ENCODE results near the gene CDH23.

CDH23 gene

DNA sequence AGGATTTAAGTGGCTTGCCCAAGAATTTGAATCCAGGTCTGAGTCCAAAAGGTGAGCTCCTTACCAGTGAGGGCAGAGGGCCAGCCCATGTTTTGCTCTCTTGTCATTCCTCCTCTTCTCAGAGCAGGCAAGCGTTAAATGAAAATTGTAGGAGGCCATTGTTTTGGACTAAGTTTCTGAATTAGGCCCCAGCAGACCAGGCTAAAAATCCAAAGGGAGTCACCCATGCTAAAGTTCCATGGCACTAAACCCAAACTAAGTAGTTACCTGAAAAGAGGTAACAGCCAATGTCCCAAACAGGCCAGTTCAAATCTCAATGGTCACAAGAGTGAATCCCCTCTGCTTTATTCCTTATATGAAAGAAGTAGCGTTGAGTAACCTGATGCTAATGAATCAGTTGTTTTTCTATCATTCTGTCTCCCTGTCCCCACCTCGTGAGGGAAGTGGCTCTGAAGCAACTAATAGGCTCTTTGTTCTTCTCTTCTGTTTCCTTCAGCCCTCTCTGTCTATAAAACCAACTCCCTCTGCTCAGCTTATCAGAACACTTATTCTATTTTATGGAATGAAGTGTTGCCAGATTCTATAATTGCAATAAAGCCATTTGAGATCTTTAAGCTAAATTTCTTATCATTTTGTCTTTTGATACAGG is 17.5 kb upstream of the CDH23 start:
- H3K9me3 Mint-ChIP-seq: no peaks in the 10 kb centered on the region
- no peak overlapping the region for H3K27ac Mint-ChIP-seq
- H3K36me3 Mint-ChIP-seq (ENCODE audit: low read depth): no peaks in the 10 kb centered on the region
- H3K4me1 Mint-ChIP-seq (ENCODE audit: low read depth): peaks cover 8% of the 10 kb centered on the region
- no peak overlapping the region for H3K4me3 Mint-ChIP-seq
- H3K27me3 Mint-ChIP-seq (ENCODE audit: low read depth): no peaks in the 10 kb centered on the region

DNA sequence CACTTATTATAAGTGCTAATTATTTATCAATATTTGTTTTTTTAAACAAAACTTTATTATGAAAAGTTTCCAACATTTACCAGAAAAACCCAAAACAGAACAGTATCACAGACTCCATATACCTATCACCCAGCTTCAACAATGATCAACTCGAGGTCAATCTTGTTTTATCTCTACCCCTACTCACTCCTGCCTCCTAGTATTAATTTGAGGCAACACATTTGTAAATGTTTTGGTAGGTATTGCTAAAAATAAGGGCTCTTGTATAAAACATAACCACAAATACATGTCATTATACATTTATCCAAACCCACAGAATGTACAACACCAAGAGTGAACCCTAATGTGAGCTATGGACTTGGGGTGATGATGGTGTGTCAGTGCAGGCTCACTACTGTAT is 15.9 kb upstream of the CDH23 start:
- H3K27ac Mint-ChIP-seq: no peak overlapping the region

DNA sequence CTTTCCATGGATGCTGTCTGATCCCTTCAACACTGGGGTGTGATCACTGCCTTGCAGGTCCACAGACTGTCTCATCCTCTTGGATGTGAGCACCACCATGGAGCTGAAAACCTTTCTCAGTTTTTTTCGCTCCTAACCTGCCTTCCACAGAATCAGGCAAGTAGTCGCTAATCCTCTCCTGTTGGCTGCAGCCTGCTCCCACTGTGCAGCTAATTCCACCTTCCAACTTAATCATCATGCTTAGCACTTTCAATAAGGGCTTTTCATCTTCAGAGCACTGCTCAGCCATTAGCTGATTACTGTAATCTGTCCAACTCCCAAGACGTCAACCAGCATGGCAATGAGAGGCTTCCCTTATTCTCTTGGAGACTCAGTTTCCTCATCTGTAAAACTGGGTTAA is 15.1 kb upstream of the CDH23 start:
- no peaks in the 10 kb centered on the region for H3K36me3 Mint-ChIP-seq (ENCODE audit: low read depth)
- H3K4me1 Mint-ChIP-seq (ENCODE audit: low read depth): peaks cover 5% of the 10 kb centered on the region
- no peak overlapping the region for H3K4me3 Mint-ChIP-seq
- no peak overlapping the region for H3K27ac Mint-ChIP-seq
- H3K9me3 Mint-ChIP-seq: no peaks in the 10 kb centered on the region
- peaks cover 2% of the 10 kb centered on the region for H3K27me3 Mint-ChIP-seq (ENCODE audit: low read depth)

More for the DNA sequence above, 15.9 kb upstream of the CDH23 start:
- H3K36me3 Mint-ChIP-seq (ENCODE audit: low read depth): no peaks in the 10 kb centered on the region
- no peak overlapping the region for H3K4me3 Mint-ChIP-seq
- peaks cover 8% of the 10 kb centered on the region for H3K4me1 Mint-ChIP-seq (ENCODE audit: low read depth)
- no peaks in the 10 kb centered on the region for H3K9me3 Mint-ChIP-seq
- H3K27me3 Mint-ChIP-seq (ENCODE audit: low read depth): no peaks in the 10 kb centered on the region

DNA sequence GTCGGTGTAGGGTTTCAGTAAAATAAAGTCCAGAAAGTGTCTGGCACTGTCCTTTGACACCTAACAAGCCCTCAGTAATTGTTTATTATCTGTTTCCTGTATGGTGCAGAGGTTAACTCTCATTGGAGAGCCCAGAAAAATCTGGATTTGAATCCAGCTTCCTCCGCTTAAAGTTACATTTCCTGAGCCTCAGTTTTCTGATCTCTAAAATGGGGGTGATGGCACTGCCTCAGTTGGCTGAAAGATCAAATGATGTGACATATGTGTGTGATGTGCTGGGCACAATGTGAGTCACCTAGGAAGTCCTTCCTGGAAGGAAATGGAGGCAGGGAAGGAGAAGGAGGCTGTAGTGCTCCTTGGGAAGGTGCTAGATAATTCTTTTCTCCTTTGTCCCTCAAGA is 14.7 kb upstream of the CDH23 start:
- no peak overlapping the region for H3K4me3 Mint-ChIP-seq
- H3K27me3 Mint-ChIP-seq (ENCODE audit: low read depth): peaks cover 4% of the 10 kb centered on the region
- no peaks in the 10 kb centered on the region for H3K9me3 Mint-ChIP-seq
- no peaks in the 10 kb centered on the region for H3K36me3 Mint-ChIP-seq (ENCODE audit: low read depth)
- H3K4me1 Mint-ChIP-seq (ENCODE audit: low read depth): peaks cover 5% of the 10 kb centered on the region
- H3K27ac Mint-ChIP-seq: no peak overlapping the region

DNA sequence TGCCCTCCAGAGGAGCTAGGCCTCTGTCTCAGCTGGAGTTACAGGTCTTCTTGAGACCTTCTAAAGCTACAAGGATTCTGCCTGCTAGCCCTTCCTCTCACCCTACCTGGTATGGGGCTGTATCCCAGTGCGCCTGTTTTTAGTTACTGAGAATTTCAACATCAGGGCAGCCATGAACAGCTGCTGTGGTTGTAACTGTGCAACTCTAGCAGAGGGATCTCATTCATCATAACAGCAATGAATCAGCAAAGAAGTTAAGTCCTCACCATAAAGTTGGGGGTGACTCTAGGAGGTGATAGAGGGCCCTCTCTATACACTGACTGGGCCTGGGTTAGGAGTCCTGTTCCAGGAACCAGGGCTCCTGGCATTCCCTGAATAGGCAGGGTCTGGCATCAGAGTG is 14.0 kb upstream of the CDH23 start:
- Mint-ChIP-seq H3K36me3 (ENCODE audit: low read depth) (no peaks in the 10 kb centered on the region), H3K27ac (no peak overlapping the region), H3K4me1 (ENCODE audit: low read depth) (peaks cover 1% of the 10 kb centered on the region), H3K27me3 (ENCODE audit: low read depth) (peaks cover 4% of the 10 kb centered on the region), H3K4me3 (no peak overlapping the region), H3K9me3 (no peaks in the 10 kb centered on the region)

DNA sequence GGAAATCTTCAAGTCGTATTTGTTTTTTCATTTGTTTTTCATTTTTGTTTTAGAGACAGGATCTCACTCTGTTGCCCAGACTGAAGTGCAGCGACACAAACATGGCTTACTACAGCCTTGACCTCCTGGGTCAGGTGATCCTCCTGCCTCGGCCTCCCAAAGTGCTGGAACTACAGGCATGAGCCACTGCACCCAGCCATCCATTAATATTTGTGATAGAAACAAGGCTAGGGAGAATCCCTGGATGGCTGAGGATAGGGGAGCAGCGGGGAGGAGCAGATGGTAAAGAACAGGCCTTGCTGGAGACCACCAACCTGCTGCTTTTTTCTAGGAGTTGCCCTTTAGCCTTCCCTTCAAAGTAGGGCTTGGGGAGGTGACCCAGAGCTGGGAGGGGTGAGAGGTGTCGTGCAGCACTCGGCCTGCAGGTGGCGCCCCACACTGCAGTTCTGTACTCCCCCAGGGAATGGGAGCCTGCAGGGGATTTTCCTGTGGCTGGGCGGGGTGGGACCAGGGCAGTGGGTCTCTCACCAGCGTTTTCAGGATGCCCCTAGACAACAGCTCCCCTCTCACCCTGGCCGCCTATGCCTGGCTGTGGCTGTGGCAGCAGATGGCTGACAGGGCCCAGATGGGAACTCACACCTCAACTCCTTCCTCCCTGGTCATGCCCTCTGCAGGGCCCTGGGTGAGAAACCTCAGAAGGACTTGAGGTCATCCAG is 12.6 kb upstream of the CDH23 start:
- no peak overlapping the region for H3K27ac Mint-ChIP-seq
- no peaks in the 10 kb centered on the region for H3K4me1 Mint-ChIP-seq (ENCODE audit: low read depth)
- no peaks in the 10 kb centered on the region for H3K36me3 Mint-ChIP-seq (ENCODE audit: low read depth)
- peaks cover 11% of the 10 kb centered on the region for H3K27me3 Mint-ChIP-seq (ENCODE audit: low read depth)
- H3K4me3 Mint-ChIP-seq: no peak overlapping the region
- no peaks in the 10 kb centered on the region for H3K9me3 Mint-ChIP-seq

DNA sequence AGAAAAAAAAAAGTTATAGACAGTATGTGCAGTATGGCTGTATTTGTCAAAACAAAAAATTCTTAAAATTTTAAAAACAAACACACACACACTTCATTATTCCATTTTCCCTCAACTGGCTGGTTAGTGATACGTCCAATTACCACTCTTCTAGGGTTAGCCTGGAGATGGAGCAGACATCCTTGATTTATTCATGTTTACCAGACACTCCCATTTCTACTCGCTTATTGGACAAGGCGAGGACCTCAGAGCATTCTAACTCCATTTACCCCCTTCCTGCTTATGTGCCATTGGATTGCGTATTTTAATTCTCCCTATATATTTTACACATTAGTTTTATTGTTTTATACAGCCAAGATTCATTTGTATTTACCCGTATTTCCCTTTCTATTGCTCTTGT is 8.5 kb upstream of the CDH23 start:
- no peaks in the 10 kb centered on the region for H3K4me1 Mint-ChIP-seq (ENCODE audit: low read depth)
- H3K4me3 Mint-ChIP-seq: no peak overlapping the region
- peaks cover 29% of the 10 kb centered on the region for H3K27me3 Mint-ChIP-seq (ENCODE audit: low read depth)
- H3K9me3 Mint-ChIP-seq: no peaks in the 10 kb centered on the region
- H3K36me3 Mint-ChIP-seq (ENCODE audit: low read depth): no peaks in the 10 kb centered on the region
- no peak overlapping the region for H3K27ac Mint-ChIP-seq

DNA sequence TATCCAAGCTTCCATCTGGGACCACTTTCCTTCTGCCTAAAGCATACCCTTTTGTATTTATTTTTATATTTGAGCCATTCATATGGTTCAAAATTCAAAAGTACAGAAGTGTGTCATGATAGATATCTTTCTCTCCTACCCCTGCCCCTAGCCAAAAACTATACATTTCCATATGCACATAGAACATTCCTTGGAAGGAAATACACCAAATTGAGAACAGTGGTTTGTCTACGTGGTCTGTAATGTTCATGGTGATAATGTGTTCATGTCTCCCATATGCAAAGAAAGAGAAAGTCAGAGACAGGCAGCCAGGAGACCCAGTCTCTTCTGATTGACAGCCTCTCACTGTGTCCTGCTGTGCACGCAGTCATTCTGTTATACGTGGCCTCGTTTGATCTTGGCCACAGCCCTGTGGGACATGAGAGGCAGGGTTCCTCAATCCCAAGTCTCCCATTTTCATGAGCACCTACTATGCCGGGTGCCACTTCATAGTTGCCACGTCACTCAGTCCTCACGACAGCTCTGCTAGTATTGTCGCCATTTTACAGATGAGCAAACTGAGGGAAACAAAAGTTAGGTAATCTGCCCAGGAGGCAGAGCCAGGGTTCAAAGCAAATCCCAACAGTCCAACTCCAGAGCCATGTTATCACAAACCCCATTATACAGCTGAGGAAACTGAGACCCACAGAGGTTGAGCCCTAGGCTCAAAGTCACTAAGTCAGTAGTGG is 8.0 kb upstream of the CDH23 start:
- no peaks in the 10 kb centered on the region for H3K36me3 Mint-ChIP-seq (ENCODE audit: low read depth)
- H3K27ac Mint-ChIP-seq: no peak overlapping the region
- no peak overlapping the region for H3K4me3 Mint-ChIP-seq
- H3K4me1 Mint-ChIP-seq (ENCODE audit: low read depth): no peaks in the 10 kb centered on the region
- H3K9me3 Mint-ChIP-seq: no peaks in the 10 kb centered on the region
- peaks cover 34% of the 10 kb centered on the region for H3K27me3 Mint-ChIP-seq (ENCODE audit: low read depth)

DNA sequence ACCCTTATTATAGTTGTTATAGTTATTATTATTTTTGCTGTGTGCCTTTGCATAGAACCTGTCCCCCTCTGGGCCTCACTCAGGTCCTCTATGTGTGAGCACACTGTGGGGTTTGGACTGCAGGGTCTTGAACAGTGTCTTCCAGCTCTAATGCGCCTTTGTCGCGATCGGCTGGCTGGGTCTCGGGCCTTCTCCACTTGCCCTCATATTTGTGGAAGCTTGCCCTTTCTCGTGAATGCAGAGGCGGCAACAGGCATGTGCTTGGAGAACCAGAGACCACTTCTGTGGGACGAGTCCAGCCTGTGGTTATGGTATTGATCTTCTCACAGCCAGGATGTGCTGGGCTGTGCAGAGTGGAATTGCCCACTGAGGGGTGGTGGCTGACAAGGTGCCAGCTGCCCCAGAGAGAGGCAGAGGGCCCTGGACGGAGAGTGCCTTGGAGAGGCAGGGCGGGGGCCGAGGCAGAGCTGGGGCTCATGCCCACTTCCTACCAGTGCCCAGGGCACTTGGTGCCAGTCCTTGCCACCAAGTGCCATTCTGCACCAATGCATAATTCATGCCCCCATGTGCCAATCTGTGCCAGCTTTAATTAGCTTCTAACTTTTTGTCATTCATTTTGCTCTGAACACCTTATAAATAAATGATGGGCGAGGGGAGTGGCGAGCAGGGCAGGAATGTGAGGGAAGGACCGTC is 6.8 kb upstream of the CDH23 start:
- H3K27ac Mint-ChIP-seq: no peak overlapping the region
- no peaks in the 10 kb centered on the region for H3K36me3 Mint-ChIP-seq (ENCODE audit: low read depth)
- no peak overlapping the region for H3K4me3 Mint-ChIP-seq
- peaks cover 46% of the 10 kb centered on the region for H3K27me3 Mint-ChIP-seq (ENCODE audit: low read depth)
- H3K9me3 Mint-ChIP-seq: no peaks in the 10 kb centered on the region
- no peaks in the 10 kb centered on the region for H3K4me1 Mint-ChIP-seq (ENCODE audit: low read depth)

DNA sequence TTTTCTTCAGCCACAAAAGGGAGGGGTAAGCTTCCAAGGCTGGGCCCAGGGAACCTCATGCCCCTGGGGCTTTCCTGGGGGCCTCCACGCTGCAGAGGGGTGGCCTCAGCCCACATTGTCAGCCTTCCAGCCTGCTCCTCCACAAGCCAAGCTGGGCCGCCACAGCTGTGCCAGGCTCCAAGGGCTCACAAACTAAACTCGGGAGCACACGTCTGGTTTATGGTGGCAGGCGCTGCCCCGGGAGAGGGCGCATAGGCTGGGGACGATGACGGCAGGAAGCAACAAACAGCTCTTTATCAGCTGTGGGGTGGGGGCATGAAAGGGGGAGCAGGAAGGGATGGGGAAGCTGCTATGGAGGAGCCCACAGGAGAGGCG is 6.3 kb upstream of the CDH23 start:
- peaks cover 51% of the 10 kb centered on the region for H3K27me3 Mint-ChIP-seq (ENCODE audit: low read depth)
- no peak overlapping the region for H3K27ac Mint-ChIP-seq
- H3K4me3 Mint-ChIP-seq: no peak overlapping the region
- no peaks in the 10 kb centered on the region for H3K36me3 Mint-ChIP-seq (ENCODE audit: low read depth)
- H3K9me3 Mint-ChIP-seq: no peaks in the 10 kb centered on the region
- H3K4me1 Mint-ChIP-seq (ENCODE audit: low read depth): no peaks in the 10 kb centered on the region

DNA sequence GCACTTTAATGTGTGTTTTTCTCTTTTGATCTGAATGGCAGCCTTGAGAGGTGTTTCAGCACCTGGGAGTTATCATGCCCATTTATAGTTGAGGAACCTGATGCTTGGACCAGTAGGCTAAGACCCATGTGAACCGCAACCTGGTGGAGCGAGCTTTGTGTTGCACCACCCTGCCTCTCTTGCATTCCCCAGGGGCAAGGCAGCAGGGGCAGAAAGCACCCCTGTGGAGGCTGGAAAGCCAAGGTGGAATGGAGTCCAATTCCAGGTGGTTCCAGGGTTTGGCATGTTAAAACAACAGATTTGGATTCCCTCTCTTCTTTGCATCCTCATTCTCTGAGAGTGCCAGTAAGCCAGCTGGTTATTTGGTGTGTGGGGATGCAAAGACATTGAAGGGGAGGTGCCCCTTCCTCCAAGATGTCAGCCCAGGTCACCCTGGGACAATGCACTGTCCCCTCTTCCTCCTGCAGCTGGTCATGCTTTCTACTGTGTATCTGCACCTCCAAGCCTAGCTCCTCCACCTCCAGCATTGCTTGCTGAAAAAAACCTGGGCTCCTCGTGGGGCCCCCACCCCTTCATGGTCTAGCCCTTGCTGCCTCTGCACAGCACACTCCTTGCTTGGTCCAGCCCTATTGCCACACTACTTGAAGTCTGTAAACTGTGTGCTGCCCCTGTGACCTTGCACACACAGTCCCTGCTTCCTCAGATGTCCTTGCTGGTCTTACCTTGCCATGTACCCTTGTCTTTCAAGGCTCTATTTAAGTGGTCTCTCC is 5.6 kb upstream of the CDH23 start:
- no peaks in the 10 kb centered on the region for H3K9me3 Mint-ChIP-seq
- no peaks in the 10 kb centered on the region for H3K36me3 Mint-ChIP-seq (ENCODE audit: low read depth)
- H3K4me3 Mint-ChIP-seq: no peak overlapping the region
- no peaks in the 10 kb centered on the region for H3K4me1 Mint-ChIP-seq (ENCODE audit: low read depth)
- H3K27ac Mint-ChIP-seq: no peak overlapping the region
- H3K27me3 Mint-ChIP-seq (ENCODE audit: low read depth): peaks cover 58% of the 10 kb centered on the region

DNA sequence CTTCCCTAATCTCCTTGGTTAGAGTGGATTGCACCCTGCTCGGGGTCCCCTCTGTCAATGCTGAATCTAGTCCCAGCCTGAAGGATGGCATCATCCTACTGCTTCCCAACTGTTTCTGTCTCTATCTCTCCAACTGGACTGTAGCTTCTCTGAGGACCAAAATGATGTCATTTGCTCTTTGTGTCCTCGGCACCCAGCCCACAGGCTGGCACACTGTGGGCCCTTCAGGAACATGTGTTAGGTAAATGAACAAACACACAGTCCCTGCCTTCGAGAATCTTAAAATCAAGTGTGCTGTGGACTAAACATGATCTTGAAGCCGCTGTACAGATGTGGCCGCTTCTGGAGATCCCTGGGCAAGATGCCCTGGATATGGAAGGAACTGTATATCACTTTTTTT is 5.0 kb upstream of the CDH23 start:
- no peak overlapping the region for H3K27ac Mint-ChIP-seq
- no peaks in the 10 kb centered on the region for H3K9me3 Mint-ChIP-seq
- H3K4me1 Mint-ChIP-seq (ENCODE audit: low read depth): no peaks in the 10 kb centered on the region
- no peaks in the 10 kb centered on the region for H3K36me3 Mint-ChIP-seq (ENCODE audit: low read depth)
- H3K4me3 Mint-ChIP-seq: no peak overlapping the region
- peaks cover 56% of the 10 kb centered on the region for H3K27me3 Mint-ChIP-seq (ENCODE audit: low read depth)

DNA sequence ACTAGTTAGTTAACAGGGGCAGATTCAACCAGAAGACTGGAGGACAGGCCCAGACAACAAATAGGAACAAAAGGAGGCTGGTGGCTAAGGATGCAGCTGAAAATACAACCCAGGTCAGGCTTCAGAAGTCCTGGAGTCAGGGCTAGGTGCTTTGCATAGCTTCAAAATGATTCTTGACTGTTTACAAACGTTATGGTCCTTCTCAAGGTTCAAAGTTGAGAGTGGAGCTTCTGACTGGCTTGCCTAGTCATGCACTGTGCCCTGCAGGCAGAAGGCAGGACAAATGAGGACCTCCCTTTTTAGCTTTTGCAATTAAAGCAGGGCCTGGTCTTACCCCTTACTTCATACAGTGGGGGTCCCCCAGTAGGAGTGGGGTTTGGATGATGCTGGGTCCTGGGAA is 4.4 kb upstream of the CDH23 start:
- no peaks in the 10 kb centered on the region for H3K4me1 Mint-ChIP-seq (ENCODE audit: low read depth)
- no peak overlapping the region for H3K4me3 Mint-ChIP-seq
- no peaks in the 10 kb centered on the region for H3K9me3 Mint-ChIP-seq
- no peak overlapping the region for H3K27ac Mint-ChIP-seq
- no peaks in the 10 kb centered on the region for H3K36me3 Mint-ChIP-seq (ENCODE audit: low read depth)
- H3K27me3 Mint-ChIP-seq (ENCODE audit: low read depth): peaks cover 56% of the 10 kb centered on the region

Data from T-helper 1 cell treated with Interleukin-12 subunit alpha and Interleukin-12 subunit beta and Interleukin-4 antibody, amounts not matched to agents 30 μg/mL and 1 μg/mL, for 36 hours (primary cell).